Muscle of arm (tissue), 14 donors: Measurements from ENCODE around the gene MVD. TPM values are rescaled to one million over a fixed set of nuclear protein-coding genes. Genes with fewer than 3 reads are reported as not detected.

Source experiments
- DNase-seq: peaks from one replicate; pipeline ENCODE4 v3.0.0-alpha.2; 2013
- long read RNA-seq, 11 donors: transcript quantifications; one replicate each; lab custom pipeline, GENCODE V29; 2026
- polyA plus RNA-seq, 12 donors: library from polyadenylated mRNA; unstranded; fragments of 120-200 nt; gene quantifications; one replicate each; pipeline ENCODE4 v1.2.1, GENCODE V29; 2013; ENCODE audit not compliant: insufficient read length in 12 of 12

MVD gene
- polyA plus RNA-seq, result 10 to 100 TPM in 11 of 12 donors, not detected in 1; 18.2 to 35.2 (median 24.3) TPM
- long read RNA-seq, donor 1, transcript MVD-201 (10 exons, 1,823 nt), result major isoform, 10 of 17 reads
- long read RNA-seq, donor 1, partial matches to known transcripts, result 6 of 17 reads
- long read RNA-seq, donor 1, other reads (novel, unspliced or antisense), result 0 of 17 reads
- long read RNA-seq, donor 2, transcript MVD-201 (10 exons, 1,823 nt), result major isoform, 7 of 8 reads
- long read RNA-seq, donor 2, partial matches to known transcripts, result 0 of 8 reads
- long read RNA-seq, donor 2, other reads (novel, unspliced or antisense), result 0 of 8 reads
- long read RNA-seq, donor 3, partial matches to known transcripts, result 0 of 2 reads
- long read RNA-seq, donor 3, other reads (novel, unspliced or antisense), result 0 of 2 reads
- long read RNA-seq, donor 4, partial matches to known transcripts, result 0 of 2 reads
- long read RNA-seq, donor 4, other reads (novel, unspliced or antisense), result 0 of 2 reads
- long read RNA-seq, donor 5, transcript MVD-201 (10 exons, 1,823 nt), result major isoform, 7 of 8 reads
- long read RNA-seq, donor 5, partial matches to known transcripts, result 0 of 8 reads
- long read RNA-seq, donor 5, other reads (novel, unspliced or antisense), result 0 of 8 reads
- long read RNA-seq, donor 6, partial matches to known transcripts, result 0 of 4 reads
- long read RNA-seq, donor 6, other reads (novel, unspliced or antisense), result 0 of 4 reads
- long read RNA-seq, donor 7, partial matches to known transcripts, result 0 of 1 reads
- long read RNA-seq, donor 7, other reads (novel, unspliced or antisense), result 0 of 1 reads
- long read RNA-seq, donor 8, partial matches to known transcripts, result 5 of 8 reads
- long read RNA-seq, donor 8, other reads (novel, unspliced or antisense), result 0 of 8 reads
- long read RNA-seq, donor 9, transcript MVD-201 (10 exons, 1,823 nt), result major isoform, 7 of 8 reads
- long read RNA-seq, donor 9, partial matches to known transcripts, result 0 of 8 reads
- long read RNA-seq, donor 9, other reads (novel, unspliced or antisense), result 0 of 8 reads
- long read RNA-seq, donor 10, partial matches to known transcripts, result 0 of 6 reads
- long read RNA-seq, donor 10, other reads (novel, unspliced or antisense), result 0 of 6 reads
- long read RNA-seq, donor 11, transcript MVD-201 (10 exons, 1,823 nt), result major isoform, 5 of 8 reads
- long read RNA-seq, donor 11, partial matches to known transcripts, result 0 of 8 reads
- long read RNA-seq, donor 11, other reads (novel, unspliced or antisense), result 0 of 8 reads

- peak; percentile 98 for DNase-seq
Measured at GRCh38 chr16:88662843-88663606, at the start of gene MVD. MVD (minus strand) TSS chr16:88663091; CDS start chr16:88663080, 11 bp downstream.

GRCh38 chr16:88712362-88712979 lies 49.6 kb upstream of the MVD start:
- DNase-seq, result no peak

- DNase-seq, result no peak
Measured at GRCh38 chr16:88711750-88712340, 49.0 kb upstream of the MVD start.

GRCh38 chr16:88710556-88710955 lies 47.7 kb upstream of the MVD start:
- no peak for DNase-seq

- DNase-seq, result no peak
Measured at GRCh38 chr16:88706965-88707826, 44.3 kb upstream of the MVD start.

- DNase-seq, result peak; percentile 89
Measured at GRCh38 chr16:88706229-88706964, 43.5 kb upstream of the MVD start, which contains the start of the genes CTU2 and RNF166. CTU2 (plus strand) TSS chr16:88706503; CDS start chr16:88706531, 28 bp downstream. RNF166 (minus strand) TSS chr16:88706408; CDS start chr16:88706325, 83 bp downstream.

GRCh38 chr16:88705801-88706228 lies 42.9 kb upstream of the MVD start:
- DNase-seq, result no peak

- no peak for DNase-seq
Measured at GRCh38 chr16:88705076-88705684, 42.3 kb upstream of the MVD start.

- no peak for DNase-seq
Measured at GRCh38 chr16:88703486-88704309, 40.8 kb upstream of the MVD start.

GRCh38 chr16:88702371-88703210 lies 39.7 kb upstream of the MVD start:
- no peak for DNase-seq

- no peak for DNase-seq
Measured at GRCh38 chr16:88701581-88702370, 38.9 kb upstream of the MVD start.

GRCh38 chr16:88700636-88701482 lies 38.0 kb upstream of the MVD start:
- DNase-seq, result peak; percentile 47

GRCh38 chr16:88700322-88700635 lies 37.4 kb upstream of the MVD start:
- no peak for DNase-seq

- DNase-seq, result no peak
Measured at GRCh38 chr16:88699180-88699579, 36.3 kb upstream of the MVD start.
